Ecto neural progenitor cell (in vitro differentiated cells): Measurements from ENCODE around the gene FAT2.
A peak's percentile ranks its signal among the peaks of the same experiment; 100 is the strongest.
"Not testable (repeated sequence)": the region's sequence is repeated elsewhere in the genome, so short reads cannot be mapped to it uniquely, and the experiment has no call there.

ENCODE experiments used
- DNase-seq: peaks from one replicate; pipeline ENCODE4 v3.0.0-alpha.2; 2018; ENCODE audit warnings: low spot score

FAT2 gene

DNA sequence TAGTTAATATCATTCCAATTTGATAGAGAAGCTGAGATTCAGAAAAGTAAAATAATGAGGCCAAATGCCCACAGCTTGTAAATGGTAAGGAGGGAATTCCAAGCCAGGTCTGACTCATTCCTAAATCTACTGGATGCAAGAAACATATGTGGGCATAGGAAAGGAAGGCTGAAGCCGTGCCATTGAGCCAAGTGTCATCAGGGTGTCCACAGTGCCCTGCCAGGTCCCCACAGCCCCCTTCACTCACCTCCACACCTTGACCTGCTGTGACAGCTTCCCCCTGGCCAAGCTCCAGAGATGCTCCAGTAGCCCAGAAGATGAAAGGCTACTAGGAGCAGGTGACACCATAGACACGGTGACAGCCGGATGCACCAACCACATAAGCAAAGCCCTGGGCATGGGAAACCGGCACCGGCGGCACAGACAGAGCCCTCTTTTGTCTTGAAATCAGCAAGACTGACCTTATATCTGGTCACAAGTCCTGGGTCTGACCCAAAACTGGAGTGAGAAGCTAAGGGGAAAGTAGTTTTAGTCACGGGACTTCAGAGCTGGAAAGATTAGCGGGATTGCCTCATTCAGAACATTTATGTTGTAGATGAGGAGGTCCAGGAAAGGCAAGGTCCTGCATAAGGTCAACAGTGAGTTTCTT is 20.1 kb upstream of the FAT2 start:
- DNase-seq: no peak

DNA sequence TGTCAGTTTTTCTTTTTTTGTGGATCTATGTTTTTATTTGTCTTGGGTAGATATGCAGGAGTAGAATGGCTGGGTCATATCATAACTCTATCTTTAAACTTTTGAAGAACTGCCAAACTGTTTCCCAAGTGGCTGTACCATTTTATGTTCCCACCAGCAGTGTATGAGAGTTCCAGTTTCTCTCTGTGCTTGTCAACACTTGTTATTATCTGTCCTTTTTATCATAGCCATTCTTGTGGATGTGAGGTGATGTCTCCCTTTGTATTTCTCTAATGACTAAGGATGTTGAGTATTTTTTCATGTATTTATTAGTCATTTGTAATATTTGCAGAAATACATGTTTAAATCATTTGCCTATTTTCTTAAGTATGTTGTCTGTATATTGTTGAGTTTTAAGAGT is 17.4 kb upstream of the FAT2 start:
- no peak for DNase-seq

DNA sequence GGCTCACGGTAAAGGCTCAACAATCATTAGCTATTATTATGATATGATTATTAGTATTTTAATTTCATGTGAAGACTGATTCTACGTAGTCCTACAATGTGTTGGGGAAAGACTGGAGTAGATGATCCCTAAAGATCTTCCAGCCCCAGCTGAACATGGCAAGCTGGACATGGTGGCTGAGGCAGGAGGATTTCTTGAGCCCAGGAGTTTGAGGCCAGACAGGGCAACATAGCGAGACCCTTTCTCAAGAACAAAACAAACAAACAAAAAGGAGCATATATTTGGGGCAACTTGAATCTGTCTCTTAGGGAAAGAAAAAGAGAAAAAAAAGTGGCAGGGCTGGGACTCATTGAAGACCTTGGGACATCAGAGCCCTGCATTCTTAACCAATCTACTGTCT is 16.2 kb upstream of the FAT2 start:
- DNase-seq: no peak

DNA sequence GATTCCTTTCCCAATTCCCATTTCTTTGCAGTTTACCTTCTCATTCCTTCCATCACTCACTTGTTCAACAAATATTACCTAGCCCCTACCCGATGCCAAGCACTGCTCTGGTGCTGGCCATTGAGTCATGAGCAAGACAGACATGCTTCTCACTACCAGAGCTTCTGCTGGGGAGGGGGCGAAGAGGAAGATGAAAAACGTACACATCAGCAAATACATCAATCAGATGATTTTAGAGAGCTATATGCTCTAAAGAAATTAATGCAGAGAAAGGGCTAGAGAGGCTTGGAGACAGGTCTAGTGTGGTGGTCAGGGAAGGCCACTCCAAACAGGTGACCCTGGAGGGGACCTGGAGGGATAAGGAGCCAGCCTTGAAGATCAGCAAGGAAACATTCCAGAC is 14.4 kb upstream of the FAT2 start:
- DNase-seq: no peak

DNA sequence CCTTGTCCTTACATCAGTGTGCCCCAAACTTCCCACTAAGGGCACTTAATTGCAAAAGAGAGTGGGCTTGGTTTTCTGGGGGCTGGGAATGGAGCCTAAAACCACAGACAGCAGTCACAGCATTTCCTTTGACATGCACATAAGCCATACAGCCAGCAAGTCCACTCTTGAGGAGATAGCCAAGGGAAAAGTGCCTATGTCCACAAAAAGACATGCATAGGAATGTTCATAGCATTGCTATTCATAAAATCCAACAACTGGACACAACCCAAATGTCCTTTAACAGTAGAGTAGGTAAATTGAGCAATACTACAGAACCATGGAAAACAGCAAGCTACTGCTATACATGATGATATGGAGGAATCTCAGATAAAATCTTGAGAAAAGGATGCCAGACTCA is 11.7 kb upstream of the FAT2 start:
- DNase-seq: no peak

DNA sequence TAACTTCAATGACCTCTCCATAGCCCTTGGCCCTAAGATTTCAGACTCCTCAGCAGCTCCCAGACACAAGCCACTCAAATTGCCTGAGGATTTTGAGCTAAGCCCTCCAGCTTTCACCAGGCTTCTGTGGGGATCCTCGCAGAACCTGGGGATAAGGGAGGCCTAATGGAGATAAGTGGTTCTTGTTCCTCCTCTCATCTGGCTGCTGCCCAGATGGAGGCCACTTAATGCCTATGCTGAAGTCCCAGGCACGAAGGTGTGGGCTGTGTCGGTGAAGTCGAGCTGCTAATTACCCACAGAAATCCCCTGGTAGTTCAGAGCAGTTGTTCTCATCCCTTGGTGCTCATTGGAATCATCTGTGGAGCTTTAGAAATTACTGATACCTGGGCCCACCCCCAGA is 10.3 kb upstream of the FAT2 start:
- no peak for DNase-seq

DNA sequence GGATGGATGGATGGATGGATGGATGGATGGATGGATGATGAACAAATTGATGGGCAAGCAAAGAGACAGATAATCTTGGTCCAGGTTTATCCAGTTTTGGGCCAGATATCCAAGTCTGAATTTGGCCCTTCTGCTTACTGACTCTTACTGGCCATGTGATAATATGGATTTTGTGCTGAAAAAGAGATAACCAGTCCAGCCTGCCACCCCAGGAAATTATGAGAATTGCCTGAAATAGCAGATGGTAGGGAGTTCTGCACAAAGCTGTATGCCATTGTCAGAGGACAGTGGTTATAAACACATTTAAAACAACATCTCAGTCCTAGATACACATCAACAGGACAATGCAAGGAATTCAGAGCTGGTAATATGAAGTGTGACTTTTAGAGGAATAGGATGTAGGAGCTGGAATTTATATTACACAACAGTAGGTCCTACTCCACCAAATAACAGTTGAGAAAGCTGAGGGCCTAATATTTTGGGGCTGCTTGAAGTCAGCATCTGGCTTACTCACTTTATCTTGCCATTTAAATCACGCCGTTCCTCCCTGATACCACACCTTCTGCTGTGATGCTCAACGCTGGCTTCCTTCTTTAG is 9.0 kb upstream of the FAT2 start:
- no peak for DNase-seq

DNA sequence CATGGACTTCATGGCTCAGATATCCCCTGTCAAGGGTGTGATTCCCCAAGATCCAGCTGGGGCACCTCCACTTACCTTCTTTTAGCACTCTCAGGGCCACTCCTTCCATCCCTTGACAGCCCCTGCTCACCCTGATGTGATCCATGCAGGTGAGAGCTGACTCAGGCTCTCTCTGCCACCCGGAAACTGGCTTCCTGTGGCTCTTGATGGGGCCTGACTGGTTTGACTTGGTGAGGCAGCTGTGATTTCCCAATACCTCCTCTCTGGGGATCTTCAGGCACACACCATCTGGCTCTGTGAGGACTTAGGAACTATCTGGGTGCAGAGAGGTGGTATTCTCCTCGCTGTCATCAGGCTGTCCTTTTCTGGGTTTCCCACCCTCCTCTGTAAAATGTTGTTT is 7.9 kb upstream of the FAT2 start:
- DNase-seq: no peak

DNA sequence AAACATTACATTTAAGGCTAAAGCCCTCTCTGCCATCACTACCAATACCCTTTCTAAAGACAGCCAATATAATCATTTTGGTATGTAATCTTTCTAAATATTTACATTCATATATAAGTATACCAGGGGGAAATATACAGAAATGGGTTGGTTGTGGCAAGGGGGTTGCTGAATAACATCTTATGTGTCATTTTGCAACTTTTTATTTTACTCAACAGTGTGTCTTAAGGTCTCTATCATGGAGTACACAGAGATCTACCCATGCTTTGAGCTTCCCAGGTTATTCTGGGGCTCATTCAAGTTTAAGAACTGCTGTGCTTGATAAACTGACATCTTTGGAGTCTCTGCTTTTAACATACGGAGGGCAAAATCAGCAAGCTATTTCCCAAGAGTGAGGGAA is 7.4 kb upstream of the FAT2 start:
- no peak for DNase-seq

DNA sequence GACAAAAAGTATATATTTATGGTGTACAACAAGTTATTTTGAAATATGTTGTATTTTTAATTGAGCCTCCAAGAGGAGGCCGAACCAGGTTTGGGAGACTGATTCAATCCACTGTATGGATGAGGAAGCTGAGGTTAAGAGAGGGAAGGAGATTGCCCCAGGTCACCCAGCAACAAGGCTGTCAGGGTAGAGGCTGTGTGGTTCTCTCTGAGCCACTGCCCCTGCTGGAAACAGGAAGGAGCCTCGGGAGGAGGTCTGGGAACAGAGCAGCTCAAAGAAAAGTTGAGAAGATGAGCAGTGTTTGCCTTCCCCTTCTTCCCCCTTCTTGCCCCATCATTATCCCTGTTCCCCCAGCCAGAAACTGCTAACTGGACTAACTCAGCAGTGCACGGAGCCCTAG is 6.6 kb upstream of the FAT2 start:
- peak; percentile 36 for DNase-seq

DNA sequence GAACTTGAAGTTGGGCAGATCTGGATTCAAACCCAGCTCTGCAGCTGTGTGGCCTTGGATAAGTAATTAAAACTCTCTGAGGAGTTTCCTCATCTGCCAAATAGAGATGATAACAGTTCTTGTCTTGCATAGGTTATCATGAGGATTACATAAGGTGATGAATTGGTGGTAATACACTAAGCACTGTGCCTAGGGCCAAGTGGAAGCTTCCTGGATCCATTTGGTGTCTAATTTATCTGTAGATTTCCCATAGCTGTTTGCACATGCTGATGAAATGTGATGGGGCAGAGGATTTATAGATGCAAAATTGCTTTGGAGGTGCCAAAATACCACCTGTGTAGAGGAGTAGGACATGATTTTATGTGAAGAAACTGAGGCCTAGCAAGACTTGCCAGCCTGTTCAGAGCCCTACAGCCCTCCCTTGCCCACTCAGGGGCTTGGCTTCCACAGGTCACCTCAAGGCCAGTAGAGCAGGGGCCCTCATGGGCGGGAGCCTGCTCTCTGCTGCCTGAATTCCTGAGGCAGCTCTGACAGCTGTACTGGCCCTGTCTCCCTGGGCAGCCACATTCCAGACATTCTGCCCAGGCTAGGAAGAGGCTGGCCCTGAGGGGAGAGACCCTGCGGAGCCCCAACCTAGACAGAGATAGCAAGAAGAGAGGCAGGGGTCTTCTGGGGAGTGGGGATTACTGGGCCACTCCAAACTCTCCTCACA is 5.9 kb upstream of the FAT2 start:
- DNase-seq: peak; percentile 83

DNA sequence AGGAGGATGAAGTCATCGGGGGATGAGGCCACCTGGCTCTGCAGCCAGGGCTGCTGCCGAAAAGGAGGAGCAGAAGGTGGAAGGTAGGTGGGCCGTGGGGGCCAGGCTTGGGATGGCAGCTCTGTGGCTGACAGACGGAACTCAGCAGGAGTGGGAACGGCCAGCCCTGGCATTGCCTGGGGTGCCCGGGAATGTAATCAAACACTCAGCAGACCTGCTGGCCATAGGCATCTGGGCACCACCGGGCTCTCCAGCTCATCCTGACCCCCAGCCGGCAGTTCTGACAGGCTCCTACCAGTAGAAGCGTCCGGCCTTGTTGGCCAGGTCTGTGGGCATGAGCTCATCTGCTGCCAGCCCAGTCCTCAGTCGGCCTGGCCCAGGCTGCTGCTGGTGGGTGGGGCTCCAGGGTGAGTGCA is 4.3 kb upstream of the FAT2 start:
- no peak for DNase-seq

DNA sequence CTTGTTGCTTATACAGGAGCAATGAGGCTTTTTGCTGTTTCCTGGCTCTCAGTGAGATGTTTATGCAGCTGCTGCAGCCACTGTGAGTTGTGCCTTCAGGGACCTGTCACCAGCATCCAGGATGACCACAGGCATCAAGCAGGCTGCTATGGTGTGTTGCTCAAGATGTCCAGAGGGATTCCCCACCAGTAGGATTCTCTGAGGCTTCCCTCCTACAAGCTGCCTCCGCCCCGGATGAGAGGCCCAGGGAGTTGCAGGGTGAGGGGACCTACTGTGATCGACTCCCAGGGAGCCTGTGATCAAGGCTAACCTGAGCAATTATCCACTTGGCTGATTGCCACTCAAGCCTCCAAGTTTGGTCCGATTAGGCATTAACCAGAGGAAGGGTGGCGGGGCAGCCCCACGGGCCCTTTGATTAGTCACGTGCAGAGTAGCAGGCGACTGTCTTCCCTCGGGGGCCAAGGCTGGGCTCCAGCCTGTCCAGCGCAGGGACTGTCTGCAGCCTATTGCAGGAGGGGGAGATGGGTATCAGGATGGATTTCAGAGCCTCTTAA is 1.8 kb upstream of the FAT2 start:
- peak; percentile 51 for DNase-seq

DNA sequence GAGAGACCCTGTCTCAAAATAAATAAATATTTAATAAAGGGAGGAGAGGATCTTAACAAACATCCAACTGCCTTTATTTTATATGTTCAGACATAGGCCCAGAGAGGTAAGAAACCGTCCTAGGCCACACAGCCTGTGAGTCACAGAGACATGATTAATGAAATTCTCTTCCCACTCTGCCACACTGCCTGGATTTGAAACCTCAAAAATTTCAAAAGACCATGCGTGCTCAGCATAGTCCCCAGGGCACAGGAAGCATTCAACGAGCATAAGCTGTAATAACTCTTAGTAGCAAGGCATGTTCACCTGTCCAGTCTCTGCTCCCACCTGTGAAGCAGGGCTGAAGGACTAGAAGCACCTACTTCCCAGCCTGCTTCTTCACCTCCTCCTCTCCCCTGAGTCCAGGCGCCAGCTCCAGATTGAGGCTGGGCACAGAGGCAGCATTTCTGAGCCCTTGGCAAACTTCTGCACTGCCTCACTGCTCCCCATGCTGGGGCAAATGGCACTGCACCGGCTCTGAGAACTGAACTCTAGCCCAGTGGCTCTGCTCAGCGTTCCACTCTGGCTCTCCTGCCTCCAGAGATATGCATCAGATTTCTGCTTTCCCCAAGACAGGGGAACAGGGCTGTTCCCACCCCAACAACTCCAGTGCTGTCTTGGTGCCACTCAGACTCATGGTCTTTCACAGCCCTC is 1.1 kb downstream of the FAT2 start:
- peak; percentile 31 for DNase-seq

DNA sequence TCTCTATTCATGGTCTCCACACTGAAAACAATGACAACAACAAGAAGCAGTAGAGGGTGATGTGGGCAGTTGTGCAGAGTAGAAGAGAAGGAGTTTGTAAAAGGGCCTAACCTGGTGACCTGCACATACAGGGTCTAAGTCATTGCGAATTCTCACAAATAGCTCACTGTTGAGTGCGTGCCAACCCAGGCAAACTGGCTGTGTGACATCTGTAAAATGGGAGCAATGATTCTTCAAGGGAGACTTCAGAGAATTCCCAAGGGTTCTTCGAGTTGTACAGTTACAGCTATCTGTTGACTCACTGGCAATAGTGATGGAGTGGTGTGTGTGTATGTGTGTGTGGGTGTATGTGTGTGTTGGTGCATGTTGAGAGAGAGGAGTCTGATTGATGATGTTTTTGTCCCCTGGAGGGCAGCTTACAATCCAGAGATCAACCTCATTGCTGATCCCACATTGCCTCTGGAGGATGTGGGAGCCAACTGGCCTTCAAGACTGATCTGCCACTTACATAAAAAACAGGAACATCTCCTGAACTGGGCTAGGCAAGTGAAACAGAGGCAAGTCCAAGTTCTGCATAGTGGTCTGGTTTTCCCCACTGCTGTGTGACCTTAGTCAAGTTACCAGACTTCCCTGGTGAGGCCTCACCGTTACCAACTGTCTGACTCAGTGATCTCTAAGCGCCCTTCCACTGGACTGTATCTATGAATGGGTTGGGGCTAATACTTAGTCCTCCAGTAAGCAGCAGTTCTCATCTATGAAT is 3.2 kb downstream of the FAT2 start:
- no peak for DNase-seq

DNA sequence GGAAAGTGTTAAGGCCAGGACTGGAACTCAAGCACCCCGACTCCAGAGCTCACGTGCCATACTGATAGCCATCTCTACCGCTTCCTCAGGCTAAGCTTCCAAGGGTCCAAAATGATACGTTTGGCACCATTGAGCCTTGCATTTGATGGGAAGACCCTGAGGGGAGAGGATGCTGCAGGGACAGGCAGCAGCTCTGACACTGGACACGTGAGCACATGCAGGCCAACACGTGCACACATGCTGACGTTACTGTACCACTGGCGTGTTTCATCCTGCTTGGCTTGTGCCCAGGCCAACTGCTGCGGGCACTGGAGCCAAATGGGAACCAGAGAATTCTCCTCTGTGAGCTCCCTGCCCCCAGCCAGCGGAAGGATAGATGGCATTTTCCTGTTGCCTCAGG is 5.2 kb downstream of the FAT2 start:
- DNase-seq: no peak

DNA sequence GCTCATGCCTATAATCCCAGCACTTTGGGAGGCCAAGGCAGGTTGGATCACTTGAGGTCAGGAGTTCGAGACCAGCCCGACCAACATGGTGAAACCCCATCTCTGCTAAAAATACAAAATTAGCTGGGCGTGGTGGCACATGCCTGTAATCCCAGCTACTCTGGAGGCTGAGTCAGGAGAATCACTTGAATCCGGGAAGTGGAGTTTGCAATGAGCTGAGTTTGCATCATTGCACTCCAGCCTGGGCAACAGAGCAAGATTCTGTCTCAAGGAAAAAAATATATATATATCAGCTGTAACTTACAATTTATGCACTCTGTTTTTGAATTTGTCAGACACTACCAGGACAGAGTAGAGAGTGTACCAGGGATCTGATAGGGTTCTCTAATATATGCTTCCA is 5.8 kb downstream of the FAT2 start:
- not testable (repeated sequence) for DNase-seq

DNA sequence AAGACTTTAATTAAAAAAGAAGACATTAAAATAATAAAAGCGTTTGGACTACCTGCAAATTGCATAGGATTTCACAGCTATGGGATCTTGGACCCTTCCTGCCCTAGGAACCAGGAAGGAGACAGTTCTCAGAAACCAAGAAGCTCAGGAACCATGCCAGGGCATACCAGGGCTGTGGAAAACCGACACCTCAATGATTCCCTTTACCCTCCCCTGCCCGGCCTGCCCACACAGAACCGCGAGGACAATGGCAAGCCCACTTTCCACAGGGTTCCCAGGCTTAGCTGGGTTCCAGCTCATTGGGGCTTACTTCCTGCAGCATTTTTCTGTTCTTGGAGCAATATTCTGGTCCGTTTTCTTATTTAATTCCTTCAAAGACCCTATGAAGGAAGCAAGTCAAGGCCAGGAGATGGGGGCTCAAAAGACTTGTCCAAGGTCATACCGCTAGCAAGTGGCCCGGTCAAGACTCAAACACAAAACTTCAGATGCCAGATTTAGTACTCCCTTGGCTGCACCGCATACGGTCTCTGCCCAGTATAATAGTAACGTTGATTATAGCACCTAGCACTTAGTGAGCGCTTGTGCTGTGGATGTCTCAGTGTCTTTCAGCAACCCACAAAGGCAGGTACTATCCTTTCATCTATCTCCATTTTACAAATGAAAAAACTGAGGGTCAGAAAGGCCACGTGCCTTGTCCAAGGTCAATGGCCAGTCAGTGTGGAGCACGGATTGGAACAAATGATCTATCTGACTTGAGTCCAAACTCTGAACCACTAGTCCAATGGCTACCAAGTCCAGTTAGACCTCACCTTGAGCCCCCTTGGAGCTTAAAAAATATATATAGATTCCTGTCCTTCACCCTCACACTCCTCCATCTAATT is 6.8 kb downstream of the FAT2 start:
- DNase-seq: no peak

DNA sequence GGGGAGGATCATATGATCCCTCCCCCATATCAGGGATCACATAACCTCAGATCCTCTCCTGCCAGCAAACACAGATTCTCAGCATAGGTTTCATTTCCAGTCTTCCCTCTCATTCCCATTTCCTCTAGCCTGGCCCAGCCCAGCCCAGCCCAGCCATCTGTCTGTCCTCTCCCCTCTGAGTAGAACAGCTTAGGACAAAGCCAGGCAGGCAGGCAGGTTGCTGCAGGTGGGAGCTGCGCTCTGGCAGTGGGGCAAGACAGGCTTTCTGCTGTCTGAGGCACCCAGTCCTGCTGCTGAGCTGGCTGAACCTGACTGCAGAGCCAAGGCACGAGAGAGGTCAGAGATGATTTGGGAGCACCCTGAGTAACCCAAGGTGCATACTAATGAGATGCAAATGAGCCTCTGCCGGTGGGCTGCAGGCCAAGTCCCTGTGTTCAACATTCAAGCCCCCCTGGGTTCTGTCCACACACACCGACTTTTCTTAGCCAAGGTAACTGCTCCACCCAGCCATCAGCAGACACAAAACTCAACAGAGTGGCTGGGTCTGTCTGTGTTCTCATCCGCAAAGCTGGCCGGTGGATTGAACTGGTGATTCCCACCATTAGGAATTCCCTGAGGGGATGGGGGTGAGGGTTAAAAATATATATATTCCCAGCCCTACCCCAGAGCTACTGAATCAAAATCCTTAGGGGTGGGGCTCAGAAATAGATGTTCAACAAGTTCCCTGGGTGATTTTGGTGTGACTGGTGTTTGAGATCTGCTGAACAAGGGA is 9.1 kb downstream of the FAT2 start:
- no peak for DNase-seq

DNA sequence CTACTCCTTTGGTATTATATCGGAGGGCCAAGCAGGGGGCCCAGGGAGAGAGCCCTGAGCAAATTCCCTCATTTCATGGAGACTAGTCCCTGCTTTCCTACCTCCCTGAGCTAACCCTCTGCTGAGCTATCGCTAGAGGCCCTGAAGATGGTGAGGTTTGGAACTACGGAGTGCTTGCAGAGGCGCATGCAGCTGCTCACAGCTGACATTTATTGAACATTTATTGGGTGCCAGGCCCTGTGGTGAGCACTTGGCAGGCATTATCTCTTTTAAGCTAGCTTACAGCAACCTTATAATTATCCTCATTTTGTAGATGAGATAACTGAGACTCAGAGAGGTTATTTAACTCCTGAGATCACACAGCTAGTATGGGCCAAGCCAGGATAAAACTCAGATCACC is 9.8 kb downstream of the FAT2 start:
- DNase-seq: no peak
